ENCODE data around the gene LINGO3. TPM values are rescaled to one million over a fixed set of nuclear protein-coding genes. Genes with fewer than 3 reads are reported as not detected.

The LINGO3 gene
- total RNA-seq, 2 experiments from 2014 or later = 0.33 to 0.39 TPM

- no peaks in the 10 kb centered on the region for H3K4me1 ChIP-seq (ENCODE audit: insufficient read depth, low read length)
- intact Hi-C loops (cut with DNase I, micrococcal nuclease) = no loop called here
- ChIA-PET POLR2A (no interaction called here), CTCF (no interaction called here)
- H3K4me3 ChIP-seq (ENCODE audit: low read length) = no peak overlapping the region
- H3K9me3 ChIP-seq (ENCODE audit: control insufficient read depth in 1 of 2, insufficient read depth in 1 of 2, low read length in 2 of 2) = no peaks in the 10 kb centered on the region
- Mint-ChIP-seq H3K36me3 (ENCODE audit: low read depth) (peaks cover 13% of the 10 kb centered on the region), H3K27me3 (no peaks in the 10 kb centered on the region), H3K4me1 (ENCODE audit: low read depth) (peaks cover 2% of the 10 kb centered on the region), H3K4me3 (no peak overlapping the region), H3K27ac (no peak overlapping the region), H3K9me3 (no peaks in the 10 kb centered on the region)
- ATAC-seq (ENCODE audit: poor library complexity) (no peak), DNase-seq (no peak)
- no peak for TF ChIP-seq CTCF (IDR thresholded peaks at IDR 0.05)
- H3K27me3 ChIP-seq (ENCODE audit: control insufficient read depth in 1 of 2, insufficient read depth in 2 of 2, low read length in 2 of 2) = no peaks in the 10 kb centered on the region
- peaks cover 18% of the 10 kb centered on the region for H3K36me3 ChIP-seq (ENCODE audit: insufficient read depth, low read length)
- H3K27ac ChIP-seq (ENCODE audit: low read depth in 1 of 2, low read length in 2 of 2) = no peak overlapping the region
Observed at GRCh38 chr19:2341244-2341751, 33.3 kb upstream of the LINGO3 start.

- intact Hi-C loops (cut with DNase I, micrococcal nuclease) = no loop called here
- CTCF ChIA-PET = no interaction called here
- peaks cover 0 to under 1% of the 10 kb centered on the region in 2 experiments for H3K9me3 ChIP-seq (ENCODE audit: control insufficient read depth in 1 of 2, insufficient read depth in 1 of 2, low read length in 2 of 2)
Observed at GRCh38 chr19:2340496-2341243, 32.7 kb upstream of the LINGO3 start.

GRCh38 chr19:2339644-2340310 lies 31.8 kb upstream of the LINGO3 start:
- TF ChIP-seq CTCF (IDR thresholded peaks at IDR 0.05) = no peak
- H3K4me3 Mint-ChIP-seq = no peak overlapping the region
- no peak overlapping the region for H3K27ac ChIP-seq (ENCODE audit: low read depth in 1 of 2, low read length in 2 of 2)
- H3K9me3 ChIP-seq (ENCODE audit: control insufficient read depth in 1 of 2, insufficient read depth in 1 of 2, low read length in 2 of 2) = peaks cover 0 to 6% of the 10 kb centered on the region in 2 experiments
- H3K27me3 ChIP-seq (ENCODE audit: control insufficient read depth in 1 of 2, insufficient read depth in 2 of 2, low read length in 2 of 2) = no peaks in the 10 kb centered on the region
- no peak overlapping the region for H3K27ac Mint-ChIP-seq
- DNase-seq (no peak), ATAC-seq (ENCODE audit: poor library complexity) (no peak)
- no peaks in the 10 kb centered on the region for H3K9me3 Mint-ChIP-seq
- ChIA-PET POLR2A (no interaction called here), CTCF (no interaction called here)
- no peaks in the 10 kb centered on the region for H3K27me3 Mint-ChIP-seq
- H3K4me3 ChIP-seq (ENCODE audit: low read length) = no peak overlapping the region
- peaks cover 17% of the 10 kb centered on the region for H3K36me3 Mint-ChIP-seq (ENCODE audit: low read depth)
- H3K4me1 ChIP-seq (ENCODE audit: insufficient read depth, low read length) = no peaks in the 10 kb centered on the region
- intact Hi-C loops (cut with DNase I, micrococcal nuclease) = no loop called here
- peaks cover 16% of the 10 kb centered on the region for H3K36me3 ChIP-seq (ENCODE audit: insufficient read depth, low read length)
- H3K4me1 Mint-ChIP-seq (ENCODE audit: low read depth) = peaks cover 11% of the 10 kb centered on the region

More at GRCh38 chr19:2340496-2341243, 32.7 kb upstream of the LINGO3 start:
- H3K36me3 Mint-ChIP-seq (ENCODE audit: low read depth) = peaks cover 16% of the 10 kb centered on the region
- no peak for ATAC-seq (ENCODE audit: poor library complexity)
- no peaks in the 10 kb centered on the region for H3K4me1 ChIP-seq (ENCODE audit: insufficient read depth, low read length)
- peaks cover 9% of the 10 kb centered on the region for H3K4me1 Mint-ChIP-seq (ENCODE audit: low read depth)
- no peaks in the 10 kb centered on the region for H3K27me3 Mint-ChIP-seq
- H3K4me3 Mint-ChIP-seq = no peak overlapping the region
- no peak for TF ChIP-seq CTCF (IDR thresholded peaks at IDR 0.05)
- H3K9me3 Mint-ChIP-seq = no peaks in the 10 kb centered on the region
- no peaks in the 10 kb centered on the region for H3K27me3 ChIP-seq (ENCODE audit: control insufficient read depth in 1 of 2, insufficient read depth in 2 of 2, low read length in 2 of 2)
- no peak overlapping the region for H3K27ac ChIP-seq (ENCODE audit: low read depth in 1 of 2, low read length in 2 of 2)
- H3K36me3 ChIP-seq (ENCODE audit: insufficient read depth, low read length) = peaks cover 18% of the 10 kb centered on the region
- no peak overlapping the region for H3K27ac Mint-ChIP-seq
- no peak overlapping the region for H3K4me3 ChIP-seq (ENCODE audit: low read length)
- POLR2A ChIA-PET = no interaction called here
- no peak for DNase-seq
